IMR-90 (cell line): ENCODE data around the gene HNRNPA3. TPM values are rescaled to one million over a fixed set of nuclear protein-coding genes. Genes with fewer than 3 reads are reported as not detected.

Experiments used
- ATAC-seq: fragments of 200-7000 bp; cut with Tn5 transposase; 2 replicates; pipeline ENCODE4 v1.9.1; 2020; ENCODE audit warnings: low read depth, mild to moderate bottlenecking, moderate library complexity
- BruUV-seq: library from RNA; stranded (reverse); fragments of 400-500 nt; replicated peaks from 2 replicates; lab custom pipeline; 2021; lab: Mats Ljungman, UMichigan
- CTCF ChIA-PET: fragments of 300-600 bp; formaldehyde crosslinking; extraction: SDS; loops from one replicate; lab custom pipeline; 2021; ENCODE audit warnings: antibody characterized with exemption; lab: Yijun Ruan, JAX
- POLR2A ChIA-PET: fragments of 300-600 bp; sonication (Branson Sonifier 250); formaldehyde crosslinking; loops from one replicate; lab custom pipeline; 2022; ENCODE audit warnings: antibody characterized with exemption; ENCODE audit not compliant: unreplicated experiment; lab: Charles Lee
- DNase-seq: peaks from one replicate; pipeline ENCODE4 v3.0.0; 2013
- H2AFZ ChIP-seq: replicated peaks from 2 replicates; pipeline ENCODE3; 2013; ENCODE audit warnings: low read length, mild to moderate bottlenecking; ENCODE audit not compliant: poor library complexity
- H2AK5ac ChIP-seq: 2 replicates; pipeline ENCODE4 v1.6.1; 2013; ENCODE audit warnings: low read depth, low read length, inconsistent platforms
- H2AK9ac ChIP-seq: replicated peaks from 2 replicates; pipeline ENCODE3; 2013; ENCODE audit warnings: mild to moderate bottlenecking, low read depth, low read length, moderate library complexity; ENCODE audit not compliant: poor library complexity
- H2BK120ac ChIP-seq: 2 replicates; pipeline ENCODE4 v1.6.1; 2013; ENCODE audit warnings: low read depth, low read length, inconsistent platforms
- H2BK15ac ChIP-seq: 3 replicates; pipeline ENCODE4 v1.6.1; 2013; ENCODE audit warnings: low read depth, low read length, inconsistent platforms
- H2BK20ac ChIP-seq: 2 replicates; pipeline ENCODE4 v1.6.1; 2013; ENCODE audit warnings: low read depth, mild to moderate bottlenecking, inconsistent platforms, low read length, moderate library complexity
- H2BK5ac ChIP-seq: 2 replicates; pipeline ENCODE4 v1.6.1; 2013; ENCODE audit warnings: mild to moderate bottlenecking, low read depth, low read length, inconsistent platforms; ENCODE audit not compliant: poor library complexity, severe bottlenecking
- H3K14ac ChIP-seq: replicated peaks from 2 replicates; pipeline ENCODE4 v1.6.1; 2013; ENCODE audit warnings: low read depth, low read length, inconsistent platforms
- H3K18ac ChIP-seq: 2 replicates; pipeline ENCODE4 v1.6.1; 2013; ENCODE audit warnings: low read depth, low read length, control low read depth
- H3K23ac ChIP-seq: 2 replicates; pipeline ENCODE4 v1.6.1; 2013; ENCODE audit warnings: low read depth, low read length, inconsistent platforms
- H3K27ac ChIP-seq: 2 replicates; pipeline ENCODE4 v1.5.1; 2013; ENCODE audit warnings: mild to moderate bottlenecking, control low read depth, low read length; ENCODE audit not compliant: insufficient read depth
- H3K27me3 ChIP-seq: 2 replicates; pipeline ENCODE4 v1.6.1; 2013; ENCODE audit warnings: low read length; ENCODE audit not compliant: control insufficient read depth, insufficient read depth
- H3K36me3 ChIP-seq: 2 replicates; pipeline ENCODE4 v1.6.1; 2013; ENCODE audit warnings: low read length, mixed read lengths; ENCODE audit not compliant: control insufficient read depth, insufficient read depth
- H3K4ac ChIP-seq: 2 replicates; pipeline ENCODE4 v1.6.1; 2013; ENCODE audit warnings: low read depth, low read length, inconsistent platforms
- H3K4me1 ChIP-seq: 2 replicates; pipeline ENCODE4 v1.6.1; 2013; ENCODE audit warnings: low read length, mixed read lengths; ENCODE audit not compliant: control insufficient read depth, insufficient read depth
- H3K4me2 ChIP-seq: 2 replicates; pipeline ENCODE4 v1.6.1; 2013; ENCODE audit warnings: low read depth, mild to moderate bottlenecking, control low read depth, low read length, moderate library complexity
- H3K4me3 ChIP-seq: 2 replicates; pipeline ENCODE4 v1.5.1; 2013; ENCODE audit warnings: low read depth, mild to moderate bottlenecking, control low read depth, low read length, moderate library complexity; ENCODE audit not compliant: insufficient read depth
- H3K56ac ChIP-seq: 2 replicates; pipeline ENCODE4 v1.6.1; 2013; ENCODE audit warnings: low read length, inconsistent platforms; ENCODE audit not compliant: insufficient read depth; ENCODE audit errors: extremely low read depth
- H3K79me1 ChIP-seq, 2 experiments: 2 replicates each; pipeline ENCODE4 v1.6.1; 2013; ENCODE audit warnings: low read length in 2 of 2, inconsistent platforms in 1 of 2, low read depth in 1 of 2
- H3K9ac ChIP-seq: 2 replicates; pipeline ENCODE4 v1.6.1; 2013; ENCODE audit warnings: low read depth, low read length, control low read depth
- H3K9me1 ChIP-seq: 2 replicates; pipeline ENCODE4 v1.6.1; 2013; ENCODE audit warnings: low read length, inconsistent platforms; ENCODE audit not compliant: insufficient read depth
- H3K9me3 ChIP-seq: 2 replicates; pipeline ENCODE4 v1.6.1; 2013; ENCODE audit warnings: low read length; ENCODE audit not compliant: control insufficient read depth, insufficient read depth
- H4K20me1 ChIP-seq: 2 replicates; pipeline ENCODE4 v1.6.1; 2013; ENCODE audit warnings: low read length, inconsistent platforms; ENCODE audit not compliant: insufficient read depth
- H4K5ac ChIP-seq: 2 replicates; pipeline ENCODE4 v1.6.1; 2013; ENCODE audit warnings: mild to moderate bottlenecking, low read depth, low read length, control low read depth
- H4K8ac ChIP-seq, 2 experiments: 2 replicates each; pipeline ENCODE4 v1.6.1; 2013; ENCODE audit warnings: low read depth in 2 of 2, low read length in 2 of 2, control low read depth in 1 of 2, inconsistent platforms in 1 of 2
- H4K91ac ChIP-seq: 2 replicates; pipeline ENCODE4 v1.6.1; 2013; ENCODE audit warnings: low read depth, low read length, inconsistent platforms; ENCODE audit not compliant: insufficient read depth
- WGBS, 2 experiments: methylation state at CpG; one replicate each; pipeline versions ENCODE4 v1.1.5 to v1.1.7; 2013; ENCODE audit warnings: missing lambda C conversion rate in 2 of 2; ENCODE audit not compliant: insufficient read length in 1 of 2; ENCODE audit errors: extremely low coverage in 2 of 2; 5-methylcytosine and 5-hydroxymethylcytosine counted together
- dilution Hi-C: fragments of 300-500 bp; cut with HindIII; formaldehyde crosslinking; loops from one replicate; pipeline ENCODE4 v1.14.3; 2018; ENCODE audit warnings: low sequenced_read_pairs; ENCODE audit not compliant: unreplicated experiment
- in situ Hi-C: fragments of 300-500 bp; cut with MboI; formaldehyde crosslinking; loops from 3 replicates; pipeline ENCODE4 v1.14.3; 2019; ENCODE audit warnings: low sequenced_read_pairs, inconsistent platforms, mixed read lengths
- intact Hi-C: fragments of 100-400 bp; cut with micrococcal nuclease; formaldehyde crosslinking; loops from 2 replicates; pipeline ENCODE4 v1.10.0; 2022
- polyA plus RNA-seq, 3 experiments: library from polyadenylated mRNA; depleted of rRNA; stranded (reverse); fragments of >200 nt; gene quantifications; 2 replicates each; pipeline ENCODE4 v1.2.3, GENCODE V29; 2012; ENCODE audit warnings: low replicate concordance in 1 of 3
- total RNA-seq: library from RNA; depleted of rRNA; stranded (reverse); fragments of >200 nt; gene quantifications from 2 replicates; pipeline ENCODE4 v1.2.3, GENCODE V29; 2012
- TF ChIP-seq, protein P1 (sequence below): fragments of 150-350 bp; IDR thresholded peaks from 2 replicates; pipeline ENCODE4 v1.6.1; 2016; ENCODE audit warnings: low read depth, mild to moderate bottlenecking, low read length, moderate library complexity, borderline replicate concordance

The HNRNPA3 gene
- total and polyA plus RNA-seq, 2 of the 4 experiments (the other 2 are of a cell fraction): 18.6 to 111 TPM

- BruUV-seq: no TSS peak
- H3K27ac ChIP-seq: no peak overlapping the region
- H2AK9ac ChIP-seq: no peak overlapping the region
- H3K4me1 ChIP-seq: peaks cover 32% of the 10 kb centered on the region
- no peaks in the 10 kb centered on the region for H3K9me3 ChIP-seq
- intact Hi-C loops: no loop called here
- POLR2A ChIA-PET: no interaction called here
- H3K23ac ChIP-seq: no peak overlapping the region
- no CpG with 5 or more reads among the region's 7 CpGs for WGBS, 2 experiments
- TF ChIP-seq, protein P1, sequence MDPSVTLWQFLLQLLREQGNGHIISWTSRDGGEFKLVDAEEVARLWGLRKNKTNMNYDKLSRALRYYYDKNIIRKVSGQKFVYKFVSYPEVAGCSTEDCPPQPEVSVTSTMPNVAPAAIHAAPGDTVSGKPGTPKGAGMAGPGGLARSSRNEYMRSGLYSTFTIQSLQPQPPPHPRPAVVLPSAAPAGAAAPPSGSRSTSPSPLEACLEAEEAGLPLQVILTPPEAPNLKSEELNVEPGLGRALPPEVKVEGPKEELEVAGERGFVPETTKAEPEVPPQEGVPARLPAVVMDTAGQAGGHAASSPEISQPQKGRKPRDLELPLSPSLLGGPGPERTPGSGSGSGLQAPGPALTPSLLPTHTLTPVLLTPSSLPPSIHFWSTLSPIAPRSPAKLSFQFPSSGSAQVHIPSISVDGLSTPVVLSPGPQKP: no peak
- no peak overlapping the region for H4K5ac ChIP-seq
- H3K4ac ChIP-seq: no peak overlapping the region
- H3K56ac ChIP-seq: no peak overlapping the region
- H2BK120ac ChIP-seq: no peak overlapping the region
- no peak overlapping the region for H3K4me2 ChIP-seq
- H4K20me1 ChIP-seq: peaks cover 98% of the 10 kb centered on the region
- H2BK5ac ChIP-seq: no peak overlapping the region
- H2AK5ac ChIP-seq: no peak overlapping the region
- H4K91ac ChIP-seq: no peak overlapping the region
- peaks cover 0 to 59% of the 10 kb centered on the region in 2 experiments; a peak in 2 of 4 replicates for H3K79me1 ChIP-seq
- no peaks in the 10 kb centered on the region for H3K27me3 ChIP-seq
- DNase-seq (no peak), ATAC-seq (no peak)
- no peak overlapping the region for H3K9ac ChIP-seq
- H3K9me1 ChIP-seq: peaks cover 36% of the 10 kb centered on the region
- in situ Hi-C loops: no loop called here
- no peak overlapping the region for H2BK20ac ChIP-seq
- H4K8ac ChIP-seq: no peak overlapping the region
- dilution Hi-C loops: no loop called here
- no peak overlapping the region for H3K18ac ChIP-seq
- H3K14ac ChIP-seq: no peak overlapping the region
- H2BK15ac ChIP-seq: no peak overlapping the region
- CTCF ChIA-PET: interaction anchor here (1.0 kb wide), 1 partner anchor 84 kb away, joined by 3 read pairs; no protein-coding TSS in a partner anchor
- no peak overlapping the region for H2AFZ ChIP-seq
- no peak overlapping the region for H3K4me3 ChIP-seq
- peaks cover 29% of the 10 kb centered on the region for H3K36me3 ChIP-seq
Observed at GRCh38 chr2:177249038-177249437, 36.4 kb downstream of the HNRNPA3 start.
